Measurements from ENCODE around the gene GAL3ST1.
"Not testable (repeated sequence)": the region's sequence is repeated elsewhere in the genome, so short reads cannot be mapped to it uniquely, and the experiment has no call there.

GRCh38 chr22:30592360-30592713 is 17.9 kb upstream of the GAL3ST1 start:
- TF ChIP-seq CTCF (conservative IDR thresholded peaks at IDR 0.05; ENCODE audit: low read length); EZH2phosphoT487 (IDR thresholded peaks at IDR 0.05; ENCODE audit: borderline replicate concordance): not testable (repeated sequence)

Measured in Loucy (cell line).